GM12864 (cell line): ENCODE measurements around the gene SPOCK1.
A peak's percentile ranks its signal among the peaks of the same experiment; 100 is the strongest.

Experiments used
- DNase-seq: peaks from one replicate; pipeline ENCODE4 v3.0.0-alpha.2; 2011; ENCODE audit warnings: low read depth
- H3K4me3 ChIP-seq: 2 replicates; pipeline ENCODE4 v1.5.1; 2011; ENCODE audit warnings: mild to moderate bottlenecking, low read depth, low read length, control low read depth
- TF ChIP-seq, protein P1 (sequence below): IDR thresholded peaks from 2 replicates; pipeline ENCODE4 v1.5.1; 2011; ENCODE audit warnings: low read depth, mild to moderate bottlenecking, moderate library complexity, low read length, control low read depth, inconsistent platforms; ENCODE audit errors: missing control alignments

The SPOCK1 gene

DNA sequence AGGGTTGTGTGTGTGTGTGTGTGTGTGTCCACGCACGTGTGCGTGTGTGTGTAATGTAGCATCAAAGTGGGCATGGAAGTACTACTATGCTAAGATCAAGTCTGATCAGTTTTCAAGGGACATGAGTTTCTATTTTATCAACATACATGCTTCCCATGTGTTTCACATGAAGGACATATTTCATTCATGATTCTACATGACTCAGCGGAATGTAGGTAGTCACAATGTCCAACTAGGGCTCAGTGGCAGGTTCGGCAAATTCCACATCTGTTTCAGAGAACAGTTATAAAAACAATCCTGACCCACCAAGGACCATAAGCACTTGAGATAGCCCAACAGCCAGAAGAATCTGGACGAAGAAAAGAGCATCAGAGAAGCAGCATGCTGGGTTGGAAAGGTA is 148.3 kb downstream of the SPOCK1 start:
- DNase-seq = no peak
- no peak overlapping the region for H3K4me3 ChIP-seq
- TF ChIP-seq, protein P1, sequence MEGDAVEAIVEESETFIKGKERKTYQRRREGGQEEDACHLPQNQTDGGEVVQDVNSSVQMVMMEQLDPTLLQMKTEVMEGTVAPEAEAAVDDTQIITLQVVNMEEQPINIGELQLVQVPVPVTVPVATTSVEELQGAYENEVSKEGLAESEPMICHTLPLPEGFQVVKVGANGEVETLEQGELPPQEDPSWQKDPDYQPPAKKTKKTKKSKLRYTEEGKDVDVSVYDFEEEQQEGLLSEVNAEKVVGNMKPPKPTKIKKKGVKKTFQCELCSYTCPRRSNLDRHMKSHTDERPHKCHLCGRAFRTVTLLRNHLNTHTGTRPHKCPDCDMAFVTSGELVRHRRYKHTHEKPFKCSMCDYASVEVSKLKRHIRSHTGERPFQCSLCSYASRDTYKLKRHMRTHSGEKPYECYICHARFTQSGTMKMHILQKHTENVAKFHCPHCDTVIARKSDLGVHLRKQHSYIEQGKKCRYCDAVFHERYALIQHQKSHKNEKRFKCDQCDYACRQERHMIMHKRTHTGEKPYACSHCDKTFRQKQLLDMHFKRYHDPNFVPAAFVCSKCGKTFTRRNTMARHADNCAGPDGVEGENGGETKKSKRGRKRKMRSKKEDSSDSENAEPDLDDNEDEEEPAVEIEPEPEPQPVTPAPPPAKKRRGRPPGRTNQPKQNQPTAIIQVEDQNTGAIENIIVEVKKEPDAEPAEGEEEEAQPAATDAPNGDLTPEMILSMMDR = no peak

GRCh38 chr5:137348759-137349158 is 150.4 kb downstream of the SPOCK1 start:
- TF ChIP-seq, protein P1 = no peak
- no peak overlapping the region for H3K4me3 ChIP-seq
- DNase-seq = no peak

DNA sequence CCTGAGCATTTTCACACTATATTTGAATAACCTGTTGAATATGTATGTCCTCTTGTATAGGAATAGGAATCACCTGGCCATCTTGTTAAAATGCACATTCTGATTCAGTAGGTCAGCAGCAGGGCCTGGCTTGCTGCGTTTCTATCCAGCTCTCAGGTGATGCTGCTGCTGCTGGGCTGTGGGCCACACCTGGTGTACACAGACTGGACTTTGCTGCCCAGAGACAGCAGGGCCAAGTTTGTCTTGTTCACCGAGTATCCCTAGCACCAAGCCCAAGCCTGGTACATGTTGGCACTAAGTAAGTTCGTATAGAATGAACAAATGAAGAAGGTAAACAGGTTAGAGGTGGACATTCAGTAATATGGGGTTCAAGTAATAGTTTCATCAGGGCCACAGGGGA is 151.3 kb downstream of the SPOCK1 start:
- DNase-seq = no peak
- TF ChIP-seq, protein P1 = no peak

DNA sequence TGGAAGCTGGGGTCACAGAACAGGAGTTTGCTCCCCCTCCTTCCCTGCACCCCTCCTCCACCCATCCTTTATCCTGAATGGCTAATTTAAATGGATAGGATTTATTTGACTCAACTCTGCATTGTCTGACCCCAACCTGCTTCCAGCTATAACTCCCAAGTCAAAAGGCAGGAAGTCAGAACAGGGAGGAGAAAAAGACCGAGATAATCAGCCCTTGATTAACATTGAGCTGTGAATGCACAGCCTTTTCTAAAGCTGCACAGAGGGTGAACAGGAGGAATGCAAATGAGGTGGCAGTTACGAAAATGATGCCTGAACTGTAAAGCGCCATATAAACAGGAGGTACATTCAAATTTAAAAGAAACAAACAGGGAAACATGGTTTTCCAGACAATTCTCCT is 152.8 kb downstream of the SPOCK1 start:
- TF ChIP-seq, protein P1 = no peak
- DNase-seq = no peak
- H3K4me3 ChIP-seq = no peak overlapping the region

More for the DNA sequence above, 151.3 kb downstream of the SPOCK1 start:
- H3K4me3 ChIP-seq = no peak overlapping the region

GRCh38 chr5:137345396-137345795 is 153.7 kb downstream of the SPOCK1 start:
- no peak for DNase-seq
- TF ChIP-seq, protein P1 = no peak
- H3K4me3 ChIP-seq = no peak overlapping the region

- TF ChIP-seq, protein P1 = peak; percentile 92
- no peak overlapping the region for H3K4me3 ChIP-seq
- DNase-seq = peak; percentile 8
These were observed 154.3 kb downstream of the SPOCK1 start for GRCh38 chr5:137344723-137345322.

DNA sequence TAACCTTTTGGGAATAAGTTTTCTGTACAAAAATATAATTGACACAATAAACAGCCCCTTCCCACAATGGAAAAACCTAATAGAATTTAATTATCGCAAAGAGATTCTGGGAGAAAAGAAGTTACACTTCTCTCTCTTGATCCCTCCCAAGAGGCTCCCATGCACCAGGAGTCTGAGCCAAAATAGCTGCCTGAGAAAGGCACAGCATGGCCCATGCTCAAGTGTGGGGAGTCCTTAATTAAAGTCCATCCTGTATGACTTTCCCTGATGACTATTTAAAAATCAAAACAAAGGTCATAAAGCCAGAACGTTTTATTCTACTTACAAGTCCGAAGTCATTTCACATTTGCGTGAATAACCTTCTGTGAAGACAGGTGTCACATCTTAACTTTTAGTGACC is 155.1 kb downstream of the SPOCK1 start:
- DNase-seq = no peak
- no peak overlapping the region for H3K4me3 ChIP-seq
- TF ChIP-seq, protein P1 = no peak
